GM11168 (cell line): ENCODE measurements around the gene HSD17B3.
"Not testable (repeated sequence)": the region's sequence is repeated elsewhere in the genome, so short reads cannot be mapped to it uniquely, and the experiment has no call there.

Experiments
- in situ Hi-C: fragments of 300-500 bp; cut with MboI; formaldehyde crosslinking; loops from one replicate; pipeline ENCODE4 v1.12.0; 2022; ENCODE audit warnings: low sequenced_read_pairs; ENCODE audit not compliant: unreplicated experiment

HSD17B3 gene

DNA sequence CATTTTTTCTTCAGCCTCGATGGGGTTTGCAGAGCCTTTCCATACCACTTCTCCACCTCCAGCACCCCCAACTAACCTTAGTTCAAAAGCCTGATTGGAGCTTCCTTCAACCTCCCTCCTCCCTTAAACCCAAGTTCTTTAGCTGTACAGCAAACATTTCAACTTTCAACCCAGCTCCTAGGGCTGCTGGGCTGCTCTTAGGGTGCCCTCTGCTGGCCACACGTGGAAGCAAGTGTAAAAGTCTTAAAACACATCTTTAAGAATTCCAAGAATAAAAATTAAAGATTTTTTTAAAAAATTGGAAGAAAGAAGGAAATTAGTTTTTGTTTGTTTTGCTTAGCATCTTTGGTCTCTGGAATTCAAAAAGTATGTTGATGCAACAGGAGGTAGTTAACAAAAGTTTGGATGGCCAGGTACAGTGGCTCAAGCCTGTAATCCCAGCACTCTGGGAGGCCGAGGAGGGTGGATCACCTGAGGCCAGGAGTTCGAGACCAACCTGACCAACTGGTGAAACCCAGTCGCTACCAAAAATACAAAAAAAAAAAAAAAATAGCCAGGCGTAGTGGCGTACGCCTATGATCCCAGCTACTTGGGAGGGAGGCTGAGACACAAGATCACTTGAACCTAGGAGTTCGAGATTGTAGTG is 15.5 kb upstream of the HSD17B3 start:
- in situ Hi-C loops: loop anchor here (10.0 kb wide), 1 partner anchor 83 kb away; no protein-coding TSS in a partner anchor

DNA sequence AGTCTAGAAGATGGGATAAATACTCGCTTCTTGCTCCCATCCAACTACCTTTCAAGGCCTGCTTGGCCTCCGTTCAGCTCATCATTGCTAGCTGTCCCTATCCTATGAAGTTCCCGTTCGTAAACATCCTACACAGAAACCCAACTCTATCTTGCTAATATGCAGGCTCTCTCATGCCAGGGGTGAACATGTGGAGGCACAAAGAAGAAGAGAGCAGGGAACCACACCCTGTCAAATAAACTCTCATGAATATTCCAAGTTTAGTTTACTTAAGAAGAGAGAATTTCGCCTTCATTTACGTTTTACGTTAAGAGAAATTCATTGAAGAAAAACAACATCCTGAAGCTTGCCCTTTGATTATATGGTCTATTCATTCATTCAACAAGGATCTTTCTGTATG is 7.9 kb upstream of the HSD17B3 start:
- in situ Hi-C loops: loop anchor here (10.0 kb wide), 1 partner anchor 75 kb away; no protein-coding TSS in a partner anchor

- in situ Hi-C loops: not testable (repeated sequence)
These were observed 5.0 kb upstream of the HSD17B3 start for GRCh38 chr9:96306958-96307357.

DNA sequence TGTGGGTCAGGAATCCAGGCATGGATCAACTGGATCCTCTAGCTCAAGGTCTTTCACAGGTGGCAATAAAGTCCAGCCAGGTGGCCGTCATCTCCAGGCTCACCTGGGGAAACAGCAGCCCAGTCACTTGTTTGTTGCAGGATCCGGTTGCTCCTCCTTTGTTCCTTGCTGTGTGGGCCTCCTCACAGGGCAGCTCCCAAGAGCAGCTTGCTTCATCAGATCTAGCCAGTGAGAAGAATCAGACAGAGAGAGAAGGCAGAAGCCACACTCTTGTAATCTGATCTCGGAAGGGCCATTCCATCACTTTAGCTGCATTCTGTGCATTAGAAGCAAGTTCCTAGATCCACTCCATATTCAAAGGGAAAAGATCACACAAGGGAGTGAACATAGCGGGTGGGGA is 3.2 kb upstream of the HSD17B3 start:
- in situ Hi-C loops: no loop called here

GRCh38 chr9:96304230-96304629 is 2.3 kb upstream of the HSD17B3 start:
- in situ Hi-C loops: no loop called here

GRCh38 chr9:96299823-96300222 is 2.2 kb downstream of the HSD17B3 start:
- in situ Hi-C loops: no loop called here

GRCh38 chr9:96294159-96294545 is 7.8 kb downstream of the HSD17B3 start:
- in situ Hi-C loops: no loop called here

- in situ Hi-C loops: no loop called here
These were observed 8.3 kb downstream of the HSD17B3 start for GRCh38 chr9:96293498-96294158.

DNA sequence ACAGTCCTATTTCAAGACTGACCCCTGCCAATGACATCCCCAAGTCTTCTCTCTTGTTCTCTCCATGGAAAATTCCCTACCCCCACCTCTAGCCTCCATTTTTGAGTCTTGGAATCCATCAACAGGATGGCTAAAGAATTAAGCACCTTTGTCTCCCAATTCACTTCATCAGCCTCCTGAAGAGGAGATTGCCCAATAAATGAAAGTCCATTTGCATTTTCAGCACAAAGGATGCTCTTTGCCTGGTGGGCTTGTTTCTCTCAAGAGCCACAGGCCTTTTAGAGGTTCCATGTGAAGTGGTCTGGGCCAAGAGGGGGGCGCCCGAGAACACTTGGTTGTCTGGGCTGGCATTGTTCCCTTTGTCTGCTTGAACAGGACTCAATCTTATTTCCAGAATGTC is 12.6 kb downstream of the HSD17B3 start:
- in situ Hi-C loops: no loop called here

GRCh38 chr9:96281641-96282040 is 20.3 kb downstream of the HSD17B3 start:
- in situ Hi-C loops: no loop called here

DNA sequence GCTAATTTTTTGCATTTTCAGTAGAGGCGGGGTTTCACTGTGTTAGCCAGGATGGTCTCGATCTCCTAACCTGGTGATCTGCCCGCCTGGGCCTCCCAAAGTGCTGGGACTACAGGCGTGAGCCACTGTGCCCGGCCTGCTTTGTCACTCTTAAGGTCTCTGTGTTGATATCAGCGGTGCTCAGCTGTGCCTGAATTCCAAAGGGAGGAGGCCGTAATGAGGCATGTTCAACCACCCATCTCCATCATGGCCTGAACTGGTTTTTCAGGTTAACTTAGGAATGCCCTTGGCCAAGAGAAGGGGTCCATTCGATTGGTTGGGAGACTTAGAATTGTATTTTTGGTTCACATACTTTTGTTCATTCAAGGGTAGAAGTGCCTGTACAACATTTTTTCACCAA is 22.0 kb downstream of the HSD17B3 start:
- in situ Hi-C loops: no loop called here

DNA sequence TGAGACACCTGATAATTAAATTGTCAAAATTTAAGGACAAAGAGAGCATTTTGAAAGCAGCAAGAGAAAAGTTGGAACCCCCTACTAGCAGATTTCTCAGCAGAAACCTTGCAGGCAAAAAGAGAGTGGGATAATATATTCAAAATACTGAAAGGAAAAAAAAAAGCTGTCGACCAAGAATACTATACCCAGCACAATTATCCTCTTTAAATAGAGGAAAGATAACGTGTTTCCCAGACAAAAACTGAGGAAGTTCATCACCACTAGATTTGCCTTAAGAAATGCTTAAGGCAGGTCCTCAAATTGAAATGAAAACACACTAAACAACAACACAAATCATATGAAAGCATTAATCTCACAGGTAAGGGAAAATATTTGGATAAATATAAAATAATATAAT is 27.0 kb downstream of the HSD17B3 start:
- in situ Hi-C loops: no loop called here

GRCh38 chr9:96270236-96270744 is 31.7 kb downstream of the HSD17B3 start:
- in situ Hi-C loops: no loop called here

DNA sequence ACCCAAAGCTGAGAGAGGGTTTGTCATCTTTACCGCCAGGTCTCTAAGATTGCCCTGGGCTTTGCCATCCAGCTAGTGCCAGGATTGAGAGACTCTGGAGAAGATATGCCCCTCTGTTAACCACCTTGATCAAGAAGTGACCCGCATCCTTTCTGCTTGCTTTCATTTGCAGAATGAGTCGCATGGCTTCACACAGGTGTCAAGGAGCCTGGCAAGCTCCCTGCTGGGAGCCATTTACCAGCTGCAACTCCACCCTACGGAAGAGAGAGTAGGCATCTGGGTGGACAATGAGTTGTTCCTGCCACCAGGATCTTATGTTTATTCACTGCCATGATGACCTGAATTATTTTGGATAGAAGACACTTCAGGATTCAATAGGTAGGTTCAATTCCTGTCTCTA is 43.0 kb downstream of the HSD17B3 start:
- in situ Hi-C loops: no loop called here

GRCh38 chr9:96256800-96257199 is 45.2 kb downstream of the HSD17B3 start:
- in situ Hi-C loops: no loop called here

DNA sequence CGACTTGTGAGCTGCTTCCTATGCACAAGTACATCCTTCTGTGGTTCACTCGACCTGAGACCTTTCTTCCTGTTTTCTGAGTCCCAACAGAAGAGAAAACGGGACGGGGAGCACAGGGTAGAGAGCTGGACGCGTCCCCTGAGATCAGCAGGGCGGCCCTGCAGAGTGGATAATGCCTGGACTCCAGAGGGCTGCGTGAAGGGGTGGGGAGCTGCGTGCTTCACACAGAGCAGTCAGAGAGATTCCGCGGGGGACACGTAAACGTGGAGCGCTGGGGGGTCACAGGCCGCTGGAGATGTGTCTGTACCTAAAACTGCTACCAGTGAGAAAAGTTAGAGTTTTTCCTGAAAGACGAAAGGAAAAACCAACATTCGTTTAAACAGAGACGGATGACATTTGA is 46.3 kb downstream of the HSD17B3 start:
- in situ Hi-C loops: no loop called here

DNA sequence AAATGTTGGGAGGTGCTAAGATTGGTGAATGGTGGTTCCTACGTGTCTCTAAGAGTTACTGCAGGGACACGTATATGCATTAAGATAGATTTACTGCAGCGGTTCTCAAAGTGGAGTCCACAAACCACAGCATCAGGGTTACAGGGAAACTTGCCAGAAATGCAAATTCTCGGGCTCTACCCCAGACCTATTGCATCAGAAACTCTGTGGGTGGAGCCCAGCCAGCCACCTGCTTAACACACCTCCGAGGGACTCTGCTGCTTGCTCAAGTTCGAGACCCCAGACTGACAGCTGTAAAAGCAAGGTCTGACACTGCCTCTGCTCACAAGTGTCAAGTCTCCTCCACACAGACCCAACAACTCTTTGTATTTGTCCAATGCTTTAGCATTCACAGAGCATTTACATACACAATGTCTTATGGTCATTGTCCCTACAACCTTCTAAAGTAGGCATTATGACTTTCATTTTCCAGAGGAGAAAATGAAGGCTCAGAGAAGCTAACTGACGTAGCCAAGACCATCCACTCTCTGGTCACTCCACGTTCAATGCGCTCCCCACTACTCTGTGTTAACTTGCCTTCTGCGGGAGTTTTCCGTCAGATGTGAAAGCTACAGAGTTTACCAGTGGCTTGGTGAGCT is 48.8 kb downstream of the HSD17B3 start:
- in situ Hi-C loops: no loop called here

GRCh38 chr9:96251451-96251850 is 50.5 kb downstream of the HSD17B3 start:
- in situ Hi-C loops: no loop called here

- in situ Hi-C loops: no loop called here
These were observed 52.2 kb downstream of the HSD17B3 start for GRCh38 chr9:96249746-96250145.

DNA sequence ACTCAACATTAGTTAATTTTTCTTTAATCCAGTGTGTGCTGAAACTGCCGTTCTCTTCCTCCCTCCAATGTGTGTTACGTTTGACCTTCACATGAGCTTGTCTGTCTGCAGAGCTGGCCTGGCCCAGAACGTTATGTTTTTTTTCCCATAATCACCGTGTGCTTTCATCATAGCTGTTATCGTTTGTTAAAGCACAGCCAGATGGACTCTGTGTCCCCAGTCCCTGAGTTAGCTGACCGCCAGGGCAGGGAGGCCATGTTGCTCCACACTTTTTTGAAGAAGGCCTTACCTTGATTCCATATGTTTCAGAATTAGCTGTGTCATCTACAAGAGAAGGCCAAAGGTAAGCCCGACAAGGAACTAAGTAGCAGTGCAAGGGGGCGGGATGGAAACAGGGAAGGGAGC is 55.7 kb downstream of the HSD17B3 start:
- in situ Hi-C loops: no loop called here

DNA sequence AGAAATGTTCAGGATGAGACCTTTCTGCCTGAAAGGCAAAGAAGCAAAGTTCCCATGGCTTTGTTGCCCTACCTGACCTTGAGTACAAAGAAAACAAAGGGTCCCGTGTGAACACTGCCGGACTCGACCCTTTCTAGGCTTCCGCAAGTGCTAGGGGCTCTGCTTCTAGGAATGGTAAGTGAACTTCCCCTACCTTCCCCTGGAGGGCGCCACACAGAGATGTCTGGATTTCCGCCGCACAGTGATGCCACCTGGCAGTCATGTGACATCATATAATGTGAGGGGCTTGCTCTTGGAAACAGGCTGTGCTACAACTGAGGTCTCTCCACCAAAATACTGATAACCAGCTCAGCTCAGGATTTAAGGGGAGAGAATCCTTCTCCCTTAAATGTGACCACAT is 56.6 kb downstream of the HSD17B3 start:
- in situ Hi-C loops: no loop called here
